ENCODE results near the gene CCDC187. TPM values are rescaled to one million over a fixed set of nuclear protein-coding genes. Genes with fewer than 3 reads are reported as not detected.
A peak's percentile ranks its signal among the peaks of the same experiment; 100 is the strongest.

CCDC187 gene
- total and polyA plus RNA-seq, 4 experiments from 2014 or later, result not detected

- Histone ChIP-seq H3K9me3 (ENCODE audit: control insufficient read depth in 1 of 2, low read length in 2 of 2) (no peaks in the 10 kb centered on the region), H3K27ac (ENCODE audit: low read depth, low read length) (no peak overlapping the region), H3K4me1 (ENCODE audit: insufficient read depth, low read length) (no peaks in the 10 kb centered on the region), H3K4me3 (ENCODE audit: low read length in 2 of 2) (no peak overlapping the region), H3K36me3 (ENCODE audit: insufficient read depth, low read length) (no peaks in the 10 kb centered on the region), H3K27me3 (ENCODE audit: insufficient read depth, low read length) (no peaks in the 10 kb centered on the region)
- peaks cover 0 to 2% of the 10 kb centered on the region in 2 donors for H3K36me3 Mint-ChIP-seq
- H3K27ac Mint-ChIP-seq, result no peak overlapping the region
- no peak overlapping the region for H3K4me3 Mint-ChIP-seq
- DNase-seq, result no peak
- intact Hi-C loops (cut with micrococcal nuclease), result no loop called here
- no peaks in the 10 kb centered on the region for H3K4me1 Mint-ChIP-seq
- no peaks in the 10 kb centered on the region for H3K27me3 Mint-ChIP-seq
- no peaks in the 10 kb centered on the region for H3K9me3 Mint-ChIP-seq
- ChIA-PET CTCF (ENCODE audit: partially characterized antibody) (no interaction called here), POLR2A (ENCODE audit: partially characterized antibody) (no interaction called here)
These were observed 39.4 kb upstream of the CCDC187 start for GRCh38 chr9:136343121-136343883.

GRCh38 chr9:136342181-136343120 is 38.6 kb upstream of the CCDC187 start:
- ChIA-PET POLR2A (ENCODE audit: partially characterized antibody) (no interaction called here), CTCF (ENCODE audit: partially characterized antibody) (no interaction called here)
- intact Hi-C loops (cut with micrococcal nuclease), result no loop called here
- Histone ChIP-seq H3K36me3 (ENCODE audit: insufficient read depth, low read length) (no peaks in the 10 kb centered on the region), H3K4me3 (ENCODE audit: low read length in 2 of 2) (no peak overlapping the region), H3K9me3 (ENCODE audit: control insufficient read depth in 1 of 2, low read length in 2 of 2) (no peaks in the 10 kb centered on the region), H3K27ac (ENCODE audit: low read depth, low read length) (no peak overlapping the region), H3K4me1 (ENCODE audit: insufficient read depth, low read length) (no peaks in the 10 kb centered on the region), H3K27me3 (ENCODE audit: insufficient read depth, low read length) (no peaks in the 10 kb centered on the region)
- Mint-ChIP-seq H3K27me3 (no peaks in the 10 kb centered on the region), H3K4me3 (no peak overlapping the region), H3K27ac (no peak overlapping the region), H3K36me3 (peaks cover 0 to 2% of the 10 kb centered on the region in 2 donors), H3K9me3 (no peaks in the 10 kb centered on the region), H3K4me1 (no peaks in the 10 kb centered on the region)
- peak; percentile 33 to 56 (median 37) for DNase-seq

GRCh38 chr9:136341769-136342168 is 37.9 kb upstream of the CCDC187 start:
- POLR2A ChIA-PET (ENCODE audit: partially characterized antibody), result no interaction called here

GRCh38 chr9:136341042-136341655 is 37.3 kb upstream of the CCDC187 start:
- H3K36me3 Mint-ChIP-seq, result peaks cover 0 to 2% of the 10 kb centered on the region in 2 donors
- no peak overlapping the region for H3K4me3 ChIP-seq (ENCODE audit: low read length in 2 of 2)
- no peaks in the 10 kb centered on the region for H3K9me3 Mint-ChIP-seq
- intact Hi-C loops (cut with micrococcal nuclease), result no loop called here
- POLR2A ChIA-PET (ENCODE audit: partially characterized antibody), result no interaction called here
- no peaks in the 10 kb centered on the region for H3K4me1 Mint-ChIP-seq
- no peak overlapping the region for H3K27ac Mint-ChIP-seq
- H3K27me3 Mint-ChIP-seq, result no peaks in the 10 kb centered on the region
- H3K9me3 ChIP-seq (ENCODE audit: control insufficient read depth in 1 of 2, low read length in 2 of 2), result no peaks in the 10 kb centered on the region
- no peak overlapping the region for H3K4me3 Mint-ChIP-seq
- DNase-seq, result no peak
- no peaks in the 10 kb centered on the region for H3K27me3 ChIP-seq (ENCODE audit: insufficient read depth, low read length)
- no peaks in the 10 kb centered on the region for H3K4me1 ChIP-seq (ENCODE audit: insufficient read depth, low read length)
- no peaks in the 10 kb centered on the region for H3K36me3 ChIP-seq (ENCODE audit: insufficient read depth, low read length)
- CTCF ChIA-PET (ENCODE audit: partially characterized antibody), result no interaction called here
- H3K27ac ChIP-seq (ENCODE audit: low read depth, low read length), result no peak overlapping the region

More at GRCh38 chr9:136341769-136342168, 37.9 kb upstream of the CCDC187 start:
- peaks cover 0 to 2% of the 10 kb centered on the region in 2 donors for H3K36me3 Mint-ChIP-seq
- no peak overlapping the region for H3K4me3 ChIP-seq (ENCODE audit: low read length in 2 of 2)
- no peak overlapping the region for H3K27ac ChIP-seq (ENCODE audit: low read depth, low read length)
- H3K27me3 ChIP-seq (ENCODE audit: insufficient read depth, low read length), result no peaks in the 10 kb centered on the region
- no peaks in the 10 kb centered on the region for H3K4me1 ChIP-seq (ENCODE audit: insufficient read depth, low read length)
- H3K9me3 ChIP-seq (ENCODE audit: control insufficient read depth in 1 of 2, low read length in 2 of 2), result no peaks in the 10 kb centered on the region
- no peak overlapping the region for H3K27ac Mint-ChIP-seq
- H3K9me3 Mint-ChIP-seq, result no peaks in the 10 kb centered on the region
- H3K36me3 ChIP-seq (ENCODE audit: insufficient read depth, low read length), result no peaks in the 10 kb centered on the region
- H3K27me3 Mint-ChIP-seq, result no peaks in the 10 kb centered on the region
- H3K4me3 Mint-ChIP-seq, result no peak overlapping the region
- no peak for DNase-seq
- CTCF ChIA-PET (ENCODE audit: partially characterized antibody), result no interaction called here
- no peaks in the 10 kb centered on the region for H3K4me1 Mint-ChIP-seq
- intact Hi-C loops (cut with micrococcal nuclease), result no loop called here

GRCh38 chr9:136340356-136341041 is 36.6 kb upstream of the CCDC187 start:
- Histone ChIP-seq H3K36me3 (ENCODE audit: insufficient read depth, low read length) (no peaks in the 10 kb centered on the region), H3K27ac (ENCODE audit: low read depth, low read length) (no peak overlapping the region), H3K4me3 (ENCODE audit: low read length in 2 of 2) (no peak overlapping the region), H3K4me1 (ENCODE audit: insufficient read depth, low read length) (no peaks in the 10 kb centered on the region), H3K27me3 (ENCODE audit: insufficient read depth, low read length) (no peaks in the 10 kb centered on the region), H3K9me3 (ENCODE audit: control insufficient read depth in 1 of 2, low read length in 2 of 2) (no peaks in the 10 kb centered on the region)
- intact Hi-C loops (cut with micrococcal nuclease), result no loop called here
- peaks cover 0 to 2% of the 10 kb centered on the region in 2 donors for H3K36me3 Mint-ChIP-seq
- DNase-seq, result no peak
- no peaks in the 10 kb centered on the region for H3K9me3 Mint-ChIP-seq
- ChIA-PET POLR2A (ENCODE audit: partially characterized antibody) (no interaction called here), CTCF (ENCODE audit: partially characterized antibody) (no interaction called here)
- no peaks in the 10 kb centered on the region for H3K27me3 Mint-ChIP-seq
- no peak overlapping the region for H3K27ac Mint-ChIP-seq
- H3K4me1 Mint-ChIP-seq, result no peaks in the 10 kb centered on the region
- no peak overlapping the region for H3K4me3 Mint-ChIP-seq

- H3K36me3 ChIP-seq (ENCODE audit: insufficient read depth, low read length), result no peaks in the 10 kb centered on the region
- no peaks in the 10 kb centered on the region for H3K4me1 ChIP-seq (ENCODE audit: insufficient read depth, low read length)
- H3K27me3 ChIP-seq (ENCODE audit: insufficient read depth, low read length), result no peaks in the 10 kb centered on the region
- no peak overlapping the region for H3K4me3 Mint-ChIP-seq
- H3K9me3 ChIP-seq (ENCODE audit: control insufficient read depth in 1 of 2, low read length in 2 of 2), result no peaks in the 10 kb centered on the region
- no peak overlapping the region for H3K27ac ChIP-seq (ENCODE audit: low read depth, low read length)
- DNase-seq, result no peak
- H3K36me3 Mint-ChIP-seq, result peaks cover 0 to 2% of the 10 kb centered on the region in 2 donors
- no peak overlapping the region for H3K4me3 ChIP-seq (ENCODE audit: low read length in 2 of 2)
- no peaks in the 10 kb centered on the region for H3K9me3 Mint-ChIP-seq
- POLR2A ChIA-PET (ENCODE audit: partially characterized antibody), result no interaction called here
- intact Hi-C loops (cut with micrococcal nuclease), result no loop called here
- H3K27me3 Mint-ChIP-seq, result no peaks in the 10 kb centered on the region
- no peaks in the 10 kb centered on the region for H3K4me1 Mint-ChIP-seq
- no peak overlapping the region for H3K27ac Mint-ChIP-seq
- CTCF ChIA-PET (ENCODE audit: partially characterized antibody), result interaction anchor here (0.6 kb wide), 1 partner anchor 294 kb away, joined by 3 read pairs; no protein-coding TSS in a partner anchor
These were observed 36.0 kb upstream of the CCDC187 start for GRCh38 chr9:136339958-136340310.

Data from CD4-positive, alpha-beta memory T cell (primary cell).